ENCODE results near the gene CHST12.

- TF ChIP-seq GATA2 (IDR thresholded peaks at IDR 0.05; ENCODE audit: low read depth, low read length) (no peak), GATA3 (IDR thresholded peaks at IDR 0.05; ENCODE audit: low read depth, low read length) (no peak)
Measured at GRCh38 chr7:2433713-2434550, 30.5 kb downstream of the CHST12 start.

Data from SH-SY5Y (cell line).